HUES48 (cell line): ENCODE measurements around the gene MARVELD2.
"Not testable (repeated sequence)": the region's sequence is repeated elsewhere in the genome, so short reads cannot be mapped to it uniquely, and the experiment has no call there.

Experiments
- H3K27ac ChIP-seq: one replicate; pipeline ENCODE4 v1.7.0; 2013; ENCODE audit warnings: low read depth, low read length, inconsistent platforms
- H3K27me3 ChIP-seq: 2 replicates; pipeline ENCODE4 v1.6.1; 2013; ENCODE audit warnings: mild to moderate bottlenecking, low read length; ENCODE audit not compliant: control insufficient read depth, insufficient read depth
- H3K36me3 ChIP-seq: 2 replicates; pipeline ENCODE4 v1.6.1; 2013; ENCODE audit warnings: low read length; ENCODE audit not compliant: control insufficient read depth, insufficient read depth
- H3K4me1 ChIP-seq: 2 replicates; pipeline ENCODE4 v1.6.1; 2013; ENCODE audit warnings: mild to moderate bottlenecking, low read length; ENCODE audit not compliant: control insufficient read depth, insufficient read depth
- H3K4me3 ChIP-seq: 2 replicates; pipeline ENCODE4 v1.5.1; 2013; ENCODE audit warnings: mild to moderate bottlenecking, low read depth, low read length
- H3K9ac ChIP-seq: 2 replicates; pipeline ENCODE4 v1.6.1; 2013; ENCODE audit warnings: mild to moderate bottlenecking, low read depth, low read length, moderate library complexity
- H3K9me3 ChIP-seq: 2 replicates; pipeline ENCODE4 v1.6.1; 2013; ENCODE audit warnings: low read length; ENCODE audit not compliant: control insufficient read depth, insufficient read depth

Gene MARVELD2

DNA sequence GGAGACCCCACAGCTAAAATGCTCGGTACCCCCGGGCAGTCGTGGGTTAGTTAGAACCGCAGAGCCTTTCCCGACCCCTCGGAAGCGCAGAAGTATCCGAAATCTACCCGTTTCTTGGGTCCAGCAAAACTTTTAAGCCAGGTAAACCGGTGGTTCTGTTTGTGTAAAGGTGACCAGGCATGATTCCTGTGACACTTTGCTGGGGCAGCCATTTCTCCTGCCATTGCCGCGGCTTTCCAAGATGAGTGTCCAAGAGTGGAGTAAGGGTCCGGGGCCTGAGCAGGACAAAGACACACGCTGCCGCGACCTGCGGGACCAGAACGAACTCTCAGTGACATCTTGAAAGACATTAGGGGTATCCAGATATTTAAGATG lies 655 bp downstream of the MARVELD2 start:
- peak overlapping the region; percentile 88 for H3K27ac ChIP-seq
- peak overlapping the region; percentile 97 for H3K9ac ChIP-seq
- H3K4me3 ChIP-seq = peak overlapping the region; percentile 99
- H3K36me3 ChIP-seq = peaks cover 33% of the 10 kb centered on the region
- H3K9me3 ChIP-seq = no peaks in the 10 kb centered on the region
- H3K4me1 ChIP-seq = peaks cover 11% of the 10 kb centered on the region
- no peaks in the 10 kb centered on the region for H3K27me3 ChIP-seq

DNA sequence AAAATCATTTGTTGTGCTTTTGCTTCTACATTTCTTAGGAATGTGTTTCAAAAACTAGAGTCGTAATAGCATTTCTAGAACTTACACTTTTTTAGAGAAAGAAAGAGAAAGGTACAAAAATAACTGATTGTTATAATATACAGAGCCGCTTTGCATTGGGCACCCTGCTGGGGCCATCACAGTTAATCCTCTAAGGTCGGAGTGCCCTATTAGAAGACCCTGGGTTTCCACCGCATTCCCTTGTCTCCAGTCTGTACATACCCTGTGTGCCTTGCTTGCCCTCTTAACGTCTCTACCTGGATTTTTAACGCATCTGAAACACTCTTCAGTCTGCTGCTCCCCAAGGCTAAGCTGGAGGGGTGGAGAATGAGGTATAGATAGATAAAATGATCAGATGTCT lies 1.3 kb downstream of the MARVELD2 start:
- H3K9ac ChIP-seq = peak overlapping the region; percentile 97
- H3K4me3 ChIP-seq = peak overlapping the region; percentile 99
- H3K27me3 ChIP-seq = no peaks in the 10 kb centered on the region
- peaks cover 11% of the 10 kb centered on the region for H3K4me1 ChIP-seq
- H3K36me3 ChIP-seq = peaks cover 37% of the 10 kb centered on the region
- peak overlapping the region; percentile 88 for H3K27ac ChIP-seq
- no peaks in the 10 kb centered on the region for H3K9me3 ChIP-seq

DNA sequence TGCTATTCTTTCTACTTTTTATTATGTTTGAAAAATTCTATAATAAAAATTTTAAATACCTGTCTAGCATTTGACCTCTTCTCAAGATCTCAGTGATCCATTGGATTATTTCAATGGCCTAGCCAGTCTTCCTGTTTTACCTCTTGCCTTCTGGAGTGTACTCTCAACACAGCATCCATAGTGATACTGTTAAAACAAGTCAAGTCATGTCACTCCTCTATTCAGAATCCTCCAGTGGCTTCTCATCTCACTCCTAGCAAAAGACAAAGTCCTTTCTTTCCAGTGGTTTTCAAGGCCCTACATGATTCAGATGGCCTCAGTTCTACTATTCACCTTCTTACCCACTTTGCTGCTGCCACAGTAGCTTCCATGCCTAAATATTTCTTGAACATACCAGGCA lies 1.8 kb downstream of the MARVELD2 start:
- H3K9me3 ChIP-seq = no peaks in the 10 kb centered on the region
- H3K4me1 ChIP-seq = peaks cover 11% of the 10 kb centered on the region
- no peaks in the 10 kb centered on the region for H3K27me3 ChIP-seq
- peak overlapping the region; percentile 99; the same call in 1 of the 2 replicates for H3K4me3 ChIP-seq
- H3K27ac ChIP-seq = no peak overlapping the region
- H3K36me3 ChIP-seq = peaks cover 32% of the 10 kb centered on the region
- no peak overlapping the region for H3K9ac ChIP-seq

DNA sequence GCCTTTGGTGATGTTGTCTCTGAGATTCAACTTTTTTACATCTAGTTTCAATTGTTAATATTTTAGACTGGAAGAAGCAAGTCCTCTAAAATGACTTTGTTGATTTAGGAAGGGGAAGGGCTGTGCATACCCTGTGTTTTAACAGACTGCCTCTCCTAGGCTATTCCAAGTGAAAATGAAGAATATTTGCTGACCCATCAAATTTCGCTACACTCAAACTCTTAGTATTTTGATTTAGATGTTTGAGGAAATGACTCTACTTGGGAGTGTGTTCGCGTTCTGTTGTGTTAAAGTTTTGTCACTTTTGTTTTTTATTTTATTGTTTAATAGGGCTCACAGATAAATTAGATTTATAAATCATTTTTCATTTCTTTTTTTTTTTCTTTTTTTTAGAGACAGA lies 3.6 kb downstream of the MARVELD2 start:
- Histone ChIP-seq H3K4me3 (no peak overlapping the region), H3K36me3 (peaks cover 28% of the 10 kb centered on the region), H3K27me3 (no peaks in the 10 kb centered on the region), H3K4me1 (peaks cover 11% of the 10 kb centered on the region), H3K9ac (no peak overlapping the region), H3K9me3 (no peaks in the 10 kb centered on the region), H3K27ac (no peak overlapping the region)

DNA sequence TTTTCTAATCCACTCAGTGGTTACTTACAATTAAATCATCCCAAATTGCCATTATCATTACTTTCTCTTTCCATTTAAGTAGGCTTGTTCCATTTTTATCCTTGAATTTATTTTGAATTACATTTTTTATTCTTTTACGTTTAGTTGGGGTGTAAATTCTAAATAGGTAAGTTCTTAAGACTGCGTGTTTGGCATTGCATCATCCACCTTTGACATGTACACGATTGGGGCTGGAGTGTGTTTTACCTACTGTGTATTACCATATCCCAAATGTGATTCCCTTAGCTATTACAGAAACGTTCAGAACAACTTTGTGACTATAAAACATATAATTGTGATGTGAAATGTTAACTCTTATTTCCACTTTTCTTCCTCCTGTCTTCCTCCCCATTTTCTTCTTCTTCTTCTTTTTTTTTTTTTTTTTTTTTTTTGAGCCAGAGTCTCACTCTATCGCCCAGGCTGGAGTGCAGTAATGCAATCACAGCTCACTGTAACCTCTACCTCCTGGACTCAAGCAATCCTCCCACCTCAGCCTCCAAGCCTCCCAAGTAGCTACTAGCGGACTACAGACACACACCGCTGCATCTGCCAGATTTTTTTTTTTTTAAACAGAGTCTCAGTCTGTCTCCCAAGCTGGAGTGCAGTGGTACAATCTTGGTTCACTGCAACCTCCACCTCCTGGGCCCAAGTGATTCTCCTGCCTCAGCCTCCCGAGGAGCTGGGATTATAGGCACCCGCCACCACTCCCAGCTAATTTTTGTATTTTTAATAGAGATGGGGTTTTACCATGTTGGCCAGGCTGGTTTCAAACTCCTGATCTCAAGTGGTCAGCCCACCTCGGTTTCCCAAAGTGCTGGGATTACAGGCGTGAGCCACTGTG lies 16.7 kb downstream of the MARVELD2 start:
- Histone ChIP-seq H3K4me1 (no peaks in the 10 kb centered on the region), H3K27me3 (no peaks in the 10 kb centered on the region), H3K27ac (no peak overlapping the region), H3K4me3 (no peak overlapping the region), H3K9me3 (no peaks in the 10 kb centered on the region), H3K36me3 (peaks cover 30% of the 10 kb centered on the region), H3K9ac (no peak overlapping the region)

DNA sequence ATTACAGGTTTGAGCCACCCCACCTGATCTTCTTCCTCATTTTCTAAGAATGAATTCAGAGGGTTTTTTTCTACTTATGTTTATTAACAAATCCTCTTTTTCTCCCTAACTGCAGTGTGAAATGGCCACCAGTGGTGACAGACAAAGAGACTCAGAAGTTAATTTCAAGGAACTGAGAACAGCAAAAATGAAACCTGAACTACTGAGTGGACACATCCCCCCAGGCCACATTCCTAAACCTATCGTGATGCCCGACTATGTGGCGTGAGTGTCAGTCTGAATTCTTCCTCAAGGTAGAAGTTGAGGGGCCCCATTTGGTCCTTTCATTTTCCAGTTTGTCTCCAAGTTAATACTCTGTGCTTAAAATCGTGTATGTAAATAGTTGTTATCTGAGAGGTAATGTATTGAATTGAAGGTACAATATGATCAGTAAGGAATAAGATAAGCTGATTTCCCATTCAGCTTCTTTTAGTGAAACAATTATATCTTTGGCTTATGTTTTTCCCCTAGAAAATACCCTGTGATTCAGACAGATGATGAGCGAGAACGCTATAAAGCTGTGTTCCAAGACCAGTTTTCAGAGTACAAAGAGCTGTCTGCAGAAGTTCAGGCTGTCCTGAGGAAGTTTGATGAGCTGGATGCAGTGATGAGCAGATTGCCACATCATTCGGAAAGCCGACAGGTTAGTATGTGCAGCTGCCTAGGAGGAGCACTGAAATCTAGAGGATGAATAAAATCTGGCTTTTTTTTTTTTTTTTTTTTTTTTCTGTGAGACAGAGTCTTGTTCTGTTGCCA lies 17.7 kb downstream of the MARVELD2 start:
- H3K27me3 ChIP-seq = no peaks in the 10 kb centered on the region
- H3K9ac ChIP-seq = no peak overlapping the region
- H3K4me1 ChIP-seq = no peaks in the 10 kb centered on the region
- no peak overlapping the region for H3K27ac ChIP-seq
- H3K9me3 ChIP-seq = no peaks in the 10 kb centered on the region
- peaks cover 30% of the 10 kb centered on the region for H3K36me3 ChIP-seq
- H3K4me3 ChIP-seq = no peak overlapping the region

DNA sequence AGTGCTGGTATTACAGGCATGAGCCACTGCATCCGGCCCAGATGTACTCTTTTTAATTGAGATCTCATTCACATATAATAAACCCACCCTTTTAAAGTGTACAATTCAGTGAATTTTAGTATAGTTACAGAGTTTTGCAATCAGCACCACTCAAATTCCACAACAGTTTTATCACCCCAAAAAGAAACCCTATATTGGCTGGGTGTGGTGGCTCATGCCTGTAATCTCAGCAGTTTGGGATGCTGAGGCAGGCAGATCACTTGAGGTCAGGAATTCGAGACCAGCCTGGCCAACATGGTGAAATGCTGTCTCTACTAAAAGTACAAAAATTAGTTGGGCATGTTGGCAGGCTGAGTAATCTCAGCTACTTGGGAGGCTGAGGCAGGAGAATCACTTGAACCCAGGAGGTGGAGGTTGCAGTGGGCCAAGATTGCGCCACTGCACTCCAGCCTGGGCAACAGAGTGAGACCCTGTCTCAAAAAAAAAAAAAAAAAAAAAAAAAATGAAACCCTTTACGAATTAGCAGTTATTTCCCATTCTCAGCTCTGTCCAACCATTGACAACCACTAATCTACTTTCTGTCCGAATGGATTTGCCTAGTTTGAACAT lies 20.5 kb downstream of the MARVELD2 start:
- H3K4me3 ChIP-seq, H3K27me3 ChIP-seq, H3K9ac ChIP-seq, H3K9me3 ChIP-seq, H3K27ac ChIP-seq, H3K4me1 ChIP-seq: not testable (repeated sequence)
- peaks cover 30% of the 10 kb centered on the region for H3K36me3 ChIP-seq

DNA sequence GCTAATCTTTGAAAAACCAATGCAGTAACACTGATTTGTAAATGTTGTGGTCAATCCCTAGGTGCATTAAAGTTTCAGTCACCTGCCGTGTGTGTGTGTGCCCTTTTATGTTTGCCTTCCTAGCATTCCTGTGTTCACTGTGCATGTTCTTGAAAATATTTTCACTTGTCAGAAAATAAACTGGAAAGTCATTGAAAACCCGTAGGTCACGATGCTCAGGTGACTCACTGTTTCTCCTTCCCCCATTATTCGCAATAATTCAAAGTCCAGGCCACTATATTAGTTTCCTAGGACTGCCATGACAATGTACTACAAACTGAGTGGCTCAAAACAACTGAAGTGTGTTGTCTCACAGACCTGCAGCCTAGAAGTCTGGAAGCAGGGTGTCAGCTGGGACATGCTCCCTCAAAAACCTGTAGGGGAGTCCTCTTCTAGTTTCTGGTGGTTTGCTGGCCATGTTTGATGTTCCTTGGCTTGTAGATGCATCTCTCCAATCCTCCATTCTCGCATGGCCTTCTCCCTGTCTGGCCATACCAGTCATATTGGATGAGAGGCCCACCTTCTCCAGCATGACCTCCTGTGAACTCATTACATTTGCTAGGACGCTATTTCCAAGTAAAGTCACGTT lies 29.3 kb downstream of the MARVELD2 start:
- no peak overlapping the region for H3K9ac ChIP-seq
- H3K4me3 ChIP-seq = no peak overlapping the region
- H3K4me1 ChIP-seq = no peaks in the 10 kb centered on the region
- H3K9me3 ChIP-seq = no peaks in the 10 kb centered on the region
- H3K36me3 ChIP-seq = 0 out of 2 replicates have a peak, but pooled peaks cover 5% of the 10 kb centered on the region
- no peaks in the 10 kb centered on the region for H3K27me3 ChIP-seq
- H3K27ac ChIP-seq = no peak overlapping the region

DNA sequence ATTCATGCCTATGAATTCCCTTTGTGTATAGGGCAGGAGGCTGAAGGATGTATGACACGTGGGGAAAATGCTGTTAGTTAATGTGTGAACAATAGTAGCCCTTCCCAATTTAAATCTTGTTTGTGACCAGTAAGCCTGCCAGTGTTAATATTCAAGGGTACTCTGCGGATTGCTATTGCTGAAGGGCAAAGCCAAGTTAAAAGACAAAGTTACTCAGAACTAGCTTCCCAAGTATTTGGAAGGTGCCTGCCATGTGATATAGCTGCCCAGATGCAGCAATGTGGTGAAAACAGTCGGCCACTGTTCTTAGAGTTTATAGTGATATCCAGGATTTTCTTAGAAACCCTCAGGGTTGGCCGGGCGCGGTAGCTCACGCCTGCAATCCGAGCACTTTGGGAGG lies 34.6 kb downstream of the MARVELD2 start:
- no peak overlapping the region for H3K9ac ChIP-seq
- no peaks in the 10 kb centered on the region for H3K27me3 ChIP-seq
- no peaks in the 10 kb centered on the region for H3K9me3 ChIP-seq
- no peak overlapping the region for H3K27ac ChIP-seq
- no peaks in the 10 kb centered on the region for H3K4me1 ChIP-seq
- H3K36me3 ChIP-seq = no peaks in the 10 kb centered on the region
- H3K4me3 ChIP-seq = no peak overlapping the region

DNA sequence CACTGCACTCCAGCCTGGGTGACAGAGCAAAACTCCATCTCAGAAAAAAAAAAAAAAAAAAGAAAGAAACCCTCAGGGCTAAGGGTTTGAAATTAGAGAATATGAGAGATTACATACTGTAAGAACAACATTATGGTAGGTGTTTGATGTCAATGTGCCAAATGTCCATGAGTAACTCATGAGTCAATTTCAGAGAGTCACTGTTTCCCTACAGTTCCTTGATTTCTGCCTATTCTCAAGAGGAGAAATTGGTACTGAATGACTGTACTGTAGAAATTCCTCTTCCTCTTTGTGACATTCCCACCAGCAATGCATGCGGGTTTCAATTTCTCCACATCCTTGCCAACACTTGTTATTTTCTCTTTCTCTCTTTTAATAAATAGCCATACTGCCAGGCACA lies 35.2 kb downstream of the MARVELD2 start:
- H3K27me3 ChIP-seq = no peaks in the 10 kb centered on the region
- no peak overlapping the region for H3K27ac ChIP-seq
- H3K36me3 ChIP-seq = no peaks in the 10 kb centered on the region
- no peak overlapping the region for H3K9ac ChIP-seq
- no peak overlapping the region for H3K4me3 ChIP-seq
- H3K4me1 ChIP-seq = no peaks in the 10 kb centered on the region
- H3K9me3 ChIP-seq = no peaks in the 10 kb centered on the region
